NOMO-1 treated with dmso at 0.1 percent for 144 hours (cell line): Measurements from ENCODE around the gene FAM221A.
"Not testable (repeated sequence)": the region's sequence is repeated elsewhere in the genome, so short reads cannot be mapped to it uniquely, and the experiment has no call there.

Source experiments
- DNase-seq: peaks from one replicate; lab custom pipeline; 2025; ENCODE audit not compliant: unreplicated experiment; lab: John Stamatoyannopoulos, UW

FAM221A gene

DNA sequence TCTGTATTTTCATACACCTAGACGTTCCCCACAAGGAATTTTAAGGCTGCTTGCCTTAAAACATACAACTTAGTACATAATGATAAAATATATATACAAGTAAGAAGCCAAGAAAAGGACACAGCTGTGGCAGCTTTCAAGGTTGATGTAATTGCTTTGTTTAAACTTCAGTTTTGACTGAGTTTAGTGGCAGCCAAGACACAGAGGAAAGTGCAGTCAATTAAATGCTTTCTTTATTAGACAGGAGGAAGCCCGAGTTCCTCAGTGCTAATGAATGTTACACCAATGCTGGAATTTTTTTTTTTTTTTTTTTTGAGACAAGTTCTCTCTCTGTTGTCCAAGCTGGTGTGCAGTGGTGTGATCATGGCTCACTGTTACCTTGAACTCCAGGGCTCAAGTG lies 18.8 kb downstream of the FAM221A start:
- no peak for DNase-seq

DNA sequence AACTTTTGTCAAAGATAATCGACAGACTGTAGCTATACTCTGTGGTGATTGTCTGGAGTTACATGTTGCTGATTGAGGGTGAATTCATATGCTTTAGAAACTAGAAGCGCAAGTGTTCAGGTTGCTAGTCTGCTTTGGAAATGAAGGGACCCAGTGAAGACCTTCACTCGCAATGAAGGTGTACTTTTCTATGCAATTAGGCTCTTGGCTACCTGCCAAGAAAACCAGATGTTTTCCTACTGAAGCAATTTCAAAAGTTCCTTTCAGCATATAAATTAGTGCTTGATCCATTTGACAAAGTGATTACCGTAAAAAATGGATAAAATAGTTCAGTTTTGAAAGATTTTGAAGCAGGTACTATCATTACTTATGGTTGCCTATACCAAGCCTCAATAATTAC lies 20.0 kb downstream of the FAM221A start:
- DNase-seq, result no peak

DNA sequence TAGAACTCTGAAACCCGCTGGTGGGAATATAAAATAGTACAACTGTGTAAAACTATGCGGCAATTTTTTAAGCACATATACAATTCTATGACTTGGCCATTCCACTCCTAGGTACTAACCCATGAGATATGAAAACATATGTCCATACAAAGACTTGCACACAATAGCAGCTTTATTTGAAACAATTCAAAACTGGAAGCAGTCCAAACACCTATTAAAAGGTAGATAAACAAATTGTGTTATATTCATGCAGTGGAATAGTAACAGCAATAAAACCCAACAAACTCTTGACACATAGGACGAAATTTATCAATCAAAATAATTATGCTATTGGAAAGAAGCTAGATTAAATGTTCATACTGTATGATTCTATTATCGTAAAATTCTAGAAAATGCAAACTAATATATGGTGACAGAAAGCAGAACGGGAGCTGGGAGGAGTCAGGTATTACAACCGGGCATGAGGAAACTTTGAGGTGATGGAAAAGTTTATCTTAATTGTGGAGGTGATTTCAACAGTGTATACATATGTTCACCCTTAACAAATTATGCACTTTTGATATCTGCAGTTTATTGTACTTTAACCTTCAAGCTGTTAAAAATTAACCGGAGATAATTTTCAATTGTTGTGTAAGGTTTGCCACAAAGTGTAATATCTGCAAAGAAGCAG lies 29.2 kb downstream of the FAM221A start:
- DNase-seq, result no peak

DNA sequence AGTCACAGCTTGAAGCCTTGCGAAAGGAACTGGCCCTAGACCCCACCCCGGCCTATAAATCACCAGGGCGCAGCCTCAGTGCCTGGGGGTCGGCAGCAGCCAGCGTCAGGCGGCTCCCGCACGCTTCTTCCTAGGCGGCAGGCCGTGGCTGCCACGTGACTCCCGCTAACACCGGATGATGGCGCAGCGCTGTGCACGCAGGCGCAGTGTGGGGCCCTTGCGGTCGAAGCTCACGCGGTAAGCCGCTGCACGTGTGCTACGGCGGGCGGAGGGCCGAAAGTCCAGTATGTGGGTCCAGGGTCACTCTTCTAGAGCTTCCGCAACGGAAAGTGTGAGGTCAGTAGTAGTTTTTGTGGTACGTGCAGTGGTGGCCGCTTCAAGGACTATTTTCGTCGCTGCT lies 30.0 kb downstream of the FAM221A start, which contains the start of gene STK31:
TSS of gene STK31 (plus strand) at position 220 of the 400 bp plus-strand sequence. CDS start at position 287, 67 bp downstream.
- DNase-seq, result no peak

GRCh38 chr7:23712368-23713284 lies 32.6 kb downstream of the FAM221A start:
- DNase-seq, result no peak

DNA sequence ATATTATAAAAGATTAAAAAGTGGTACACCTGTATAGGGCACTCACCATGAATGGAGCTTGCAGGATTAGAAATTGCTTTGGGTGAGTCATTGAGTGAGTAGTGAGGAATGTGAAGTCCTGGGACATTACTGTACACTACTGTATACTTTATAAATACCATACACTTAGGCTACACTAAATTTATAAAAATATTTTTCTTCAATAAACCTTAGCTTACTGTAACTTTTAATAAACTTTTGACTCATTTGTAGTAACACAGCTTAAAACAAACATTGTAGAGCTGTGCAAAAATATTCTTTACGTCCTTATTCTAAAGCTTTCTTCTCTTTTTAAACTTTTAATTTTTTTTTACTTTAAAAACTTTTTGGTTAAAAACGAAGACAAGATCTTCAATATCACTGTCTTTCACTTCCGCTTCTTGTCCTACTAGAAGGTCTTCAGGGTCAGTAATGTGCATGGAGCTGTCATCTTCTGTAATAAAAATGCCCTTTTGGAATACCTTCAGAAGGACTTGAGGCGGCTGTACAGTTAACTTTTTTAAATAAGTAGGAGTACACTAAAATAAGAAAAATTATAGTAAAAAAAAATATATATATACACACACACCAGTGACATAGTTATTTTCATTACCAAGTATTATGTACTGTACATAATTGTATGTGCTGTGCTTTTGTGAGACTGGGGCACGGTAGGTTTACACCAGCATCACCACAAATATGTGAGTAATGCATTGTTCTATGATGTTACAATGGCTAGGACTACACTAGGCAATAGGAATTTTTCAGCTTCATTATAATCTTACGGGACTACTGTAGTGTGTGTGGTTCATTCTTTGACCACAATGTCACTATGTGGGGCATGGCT lies 33.5 kb downstream of the FAM221A start:
- no peak for DNase-seq

DNA sequence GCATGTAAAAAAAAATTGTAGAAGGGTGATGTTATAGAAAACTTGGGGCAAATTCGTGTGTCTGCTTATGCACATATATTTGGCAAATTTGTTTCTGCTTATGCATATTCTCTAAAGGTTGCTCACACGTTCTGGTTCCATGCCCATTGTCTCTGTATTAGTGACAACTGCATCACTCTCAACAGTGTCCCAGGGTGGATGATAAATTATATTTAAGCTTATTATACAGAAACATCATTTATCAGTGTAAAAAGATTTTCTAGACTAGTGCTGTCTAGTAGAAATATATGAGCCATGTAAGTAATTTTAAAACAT lies 34.1 kb downstream of the FAM221A start:
- no peak for DNase-seq

DNA sequence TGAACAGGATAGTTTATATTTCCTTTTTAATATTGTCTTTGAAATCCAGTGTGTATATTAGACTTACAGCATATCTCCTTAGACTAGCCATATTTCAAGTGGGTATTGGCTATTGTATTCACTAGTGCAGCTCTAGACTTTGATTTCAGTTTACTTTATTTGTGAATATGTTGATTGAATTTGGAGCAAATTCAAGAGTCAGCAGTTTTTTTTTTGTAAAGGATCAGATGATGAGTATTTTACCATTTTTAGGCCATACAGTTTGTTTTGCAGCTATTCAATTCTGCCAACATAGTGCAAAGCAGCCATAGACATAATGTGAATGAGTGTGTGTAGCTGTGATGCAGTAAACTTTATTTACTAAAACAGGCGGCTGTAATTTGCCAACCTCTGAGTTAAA lies 34.6 kb downstream of the FAM221A start:
- no peak for DNase-seq

- DNase-seq, result no peak
Measured at GRCh38 chr7:23715099-23715498, 35.1 kb downstream of the FAM221A start.

GRCh38 chr7:23717788-23718187 lies 37.8 kb downstream of the FAM221A start:
- DNase-seq, result no peak

DNA sequence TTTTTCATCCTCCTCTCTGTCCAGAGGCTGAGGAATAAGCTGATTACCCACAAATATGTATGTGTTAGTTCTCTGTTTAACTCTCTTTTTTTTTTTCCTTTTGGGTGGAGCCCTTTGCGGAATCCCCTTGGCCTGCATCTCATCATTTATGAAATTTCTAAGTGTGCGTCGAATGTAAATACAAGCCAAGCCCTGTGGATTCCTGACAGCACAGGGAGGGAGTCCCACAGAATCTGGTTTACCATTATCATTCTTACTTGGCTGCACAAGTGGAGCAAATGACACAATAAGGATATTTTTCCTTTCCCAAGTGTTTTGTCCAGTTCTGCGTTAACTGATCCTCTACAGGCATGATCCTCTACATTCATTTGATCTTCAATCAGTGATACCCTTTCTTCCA lies 41.5 kb downstream of the FAM221A start:
- no peak for DNase-seq

DNA sequence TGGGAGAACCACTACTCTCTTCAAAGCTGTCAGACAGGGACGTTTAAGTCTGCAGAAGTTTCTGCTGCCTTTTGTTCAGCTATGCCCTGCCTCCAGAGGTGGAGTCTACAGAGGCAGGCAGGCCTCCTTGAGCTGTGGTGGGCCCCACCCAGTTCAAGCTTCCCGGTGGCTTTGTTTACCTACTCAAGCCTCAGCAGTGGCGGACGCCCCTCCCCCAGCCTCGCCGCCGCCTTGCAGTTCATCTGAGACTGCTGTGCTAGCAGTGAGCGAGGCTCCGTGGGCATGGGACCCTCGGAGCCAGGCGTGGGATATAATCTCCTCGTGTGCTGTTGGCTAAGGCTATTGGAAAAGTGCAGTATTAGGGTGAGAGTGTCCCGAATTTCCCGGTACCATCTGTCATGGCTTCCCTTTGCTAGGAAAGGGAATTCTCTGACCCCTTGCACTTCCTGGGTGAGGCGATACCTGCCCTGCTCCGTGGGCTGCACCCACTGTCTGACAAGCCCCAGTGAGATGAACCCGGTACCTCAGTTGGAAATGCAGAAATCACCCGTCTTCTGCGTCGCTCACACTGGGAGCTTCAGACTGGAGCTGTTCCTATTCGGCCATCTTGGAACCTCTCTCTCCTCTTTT lies 42.7 kb downstream of the FAM221A start:
- DNase-seq, result not testable (repeated sequence)

DNA sequence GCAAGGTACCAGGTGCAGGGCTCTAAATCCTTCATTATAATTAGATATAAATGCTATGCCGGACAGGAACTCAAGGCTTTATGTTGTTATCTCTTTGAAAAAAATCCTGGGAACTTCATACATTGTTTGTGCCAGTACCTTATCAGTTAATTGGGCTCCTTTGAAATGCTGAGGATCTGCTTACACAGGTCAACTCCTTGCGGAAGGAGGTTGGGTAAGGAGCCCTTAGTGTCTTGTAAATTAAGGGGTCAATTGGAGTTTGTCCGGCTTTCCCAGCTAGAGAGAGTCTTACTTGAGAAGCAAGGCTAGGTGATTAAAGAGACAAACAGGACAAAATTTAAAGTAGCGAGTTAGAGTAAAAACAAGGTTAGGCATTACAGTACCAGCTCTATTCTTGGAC lies 44.1 kb downstream of the FAM221A start:
- not testable (repeated sequence) for DNase-seq

- DNase-seq, result no peak
Measured at GRCh38 chr7:23742051-23742450, 62.1 kb downstream of the FAM221A start.

GRCh38 chr7:23743226-23743625 lies 63.2 kb downstream of the FAM221A start:
- DNase-seq, result no peak

DNA sequence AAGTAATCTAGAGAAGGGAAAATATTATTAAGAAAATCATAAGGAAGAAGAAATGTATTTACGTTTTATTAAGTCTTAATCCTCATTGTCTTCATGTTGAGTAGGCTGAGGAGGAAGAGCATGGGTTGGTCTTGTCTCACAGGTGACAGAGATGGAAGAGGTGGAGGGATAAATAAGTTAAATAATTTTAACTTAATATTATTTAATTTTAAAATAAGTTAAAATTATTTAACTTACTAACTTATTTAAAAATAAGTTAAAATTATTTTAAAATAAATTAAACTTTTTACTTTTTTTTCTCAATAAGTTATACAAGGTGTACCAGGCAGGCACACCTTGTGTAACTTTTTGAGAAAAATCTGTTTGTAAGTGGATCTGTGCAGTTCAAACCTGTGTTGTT lies 66.6 kb downstream of the FAM221A start:
- DNase-seq, result no peak

GRCh38 chr7:23751852-23752251 lies 71.9 kb downstream of the FAM221A start:
- no peak for DNase-seq
